ENCODE measurements around the gene CLSTN2. TPM values are rescaled to one million over a fixed set of nuclear protein-coding genes. Genes with fewer than 3 reads are reported as not detected.

Gene CLSTN2
- total RNA-seq, 1 experiment from 2014 or later: 0.68 TPM

DNA sequence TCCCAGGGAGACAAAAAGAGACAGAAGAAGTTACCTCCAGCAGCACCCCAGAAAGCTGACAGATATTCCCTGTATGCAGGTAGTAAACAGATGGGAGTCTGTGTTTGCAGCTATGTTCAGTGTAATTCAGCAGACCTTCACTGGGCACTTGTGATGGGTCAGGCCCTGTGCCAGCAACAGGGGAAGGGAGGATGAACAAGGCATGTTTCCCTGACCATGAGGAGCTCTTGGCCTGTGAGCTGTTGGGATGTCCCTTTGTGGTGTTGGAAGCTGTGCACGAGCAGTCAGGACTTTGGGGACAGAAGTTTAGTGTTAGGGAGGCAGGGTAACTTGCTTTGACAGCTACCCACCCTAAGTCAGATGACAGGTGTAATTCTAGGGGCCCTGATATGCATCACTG is 636.9 kb downstream of the CLSTN2 start:
- Histone ChIP-seq H3K9ac (ENCODE audit: extremely low read depth, insufficient read length, low read length) (no peak overlapping the region), H3K18ac (ENCODE audit: insufficient read length, low read depth, low read length) (peak overlapping the region; percentile 56), H2AK5ac (ENCODE audit: insufficient read length, low read length) (no peak overlapping the region), H4K8ac (replicated peaks; ENCODE audit: insufficient read length, low read depth, low read length) (no peak overlapping the region), H3K4ac (ENCODE audit: low read depth, low read length) (no peak overlapping the region), H2AFZ (ENCODE audit: low read length) (no peak overlapping the region), H3K9me3 (ENCODE audit: control insufficient read depth, low read depth, low read length) (no peaks in the 10 kb centered on the region), H2BK20ac (ENCODE audit: low read depth, low read length, poor library complexity, severe bottlenecking) (no peak overlapping the region), H2BK12ac (ENCODE audit: insufficient read length, low read depth, low read length) (no peak overlapping the region), H3K27me3 (ENCODE audit: insufficient read depth, low read length) (no peaks in the 10 kb centered on the region), H3K27ac (ENCODE audit: insufficient read length, low read depth, low read length) (no peak overlapping the region), H3K23me2 (ENCODE audit: insufficient read length, low read depth, low read length, poor library complexity, severe bottlenecking) (no peaks in the 10 kb centered on the region), H3K79me1 (ENCODE audit: insufficient read depth, low read depth, low read length, poor library complexity, severe bottlenecking) (no peaks in the 10 kb centered on the region), H2BK15ac (ENCODE audit: low read depth, low read length) (no peak overlapping the region), H3K23ac (ENCODE audit: insufficient read length, low read depth, low read length) (no peak overlapping the region), H4K91ac (ENCODE audit: insufficient read length, low read depth, low read length) (no peak overlapping the region), H3K56ac (ENCODE audit: insufficient read length, low read depth, low read length) (no peak overlapping the region), H4K5ac (ENCODE audit: insufficient read length, low read depth, low read length) (no peak overlapping the region), H4K20me1 (ENCODE audit: control insufficient read depth, insufficient read depth, insufficient read length) (no peaks in the 10 kb centered on the region), H3K14ac (ENCODE audit: insufficient read depth, low read length) (no peak overlapping the region), H3K79me2 (ENCODE audit: insufficient read depth, low read length) (no peaks in the 10 kb centered on the region), H3K4me1 (ENCODE audit: insufficient read depth, low read length) (no peaks in the 10 kb centered on the region), H3T11ph (ENCODE audit: low read length) (no peak overlapping the region), H2BK120ac (ENCODE audit: low read depth, low read length, poor library complexity, severe bottlenecking) (no peak overlapping the region), H2BK5ac (ENCODE audit: insufficient read length, low read length) (no peak overlapping the region), H3K4me2 (ENCODE audit: insufficient read depth, insufficient read length, low read length) (no peak overlapping the region)
- Mint-ChIP-seq H3K4me3 (no peak overlapping the region), H3K36me3 (ENCODE audit: insufficient read depth in 1 of 3, low read depth in 3 of 3) (no peaks in the 10 kb centered on the region), H3K9me3 (no peaks in the 10 kb centered on the region), H3K4me1 (0 out of 4 replicates have a peak, but pooled peaks cover 0 to 2% of the 10 kb centered on the region in 2 experiments), H3K27ac (no peak overlapping the region), H3K27me3 (ENCODE audit: low read depth) (no peaks in the 10 kb centered on the region; the same call in 1 of the 2 replicates)
- no peak for DNase-seq
- WGBS (ENCODE audit: extremely low coverage, insufficient read length, low lambda C conversion rate): no CpG with 5 or more reads among the region's 1 CpG
- TF ChIP-seq, protein P1, sequence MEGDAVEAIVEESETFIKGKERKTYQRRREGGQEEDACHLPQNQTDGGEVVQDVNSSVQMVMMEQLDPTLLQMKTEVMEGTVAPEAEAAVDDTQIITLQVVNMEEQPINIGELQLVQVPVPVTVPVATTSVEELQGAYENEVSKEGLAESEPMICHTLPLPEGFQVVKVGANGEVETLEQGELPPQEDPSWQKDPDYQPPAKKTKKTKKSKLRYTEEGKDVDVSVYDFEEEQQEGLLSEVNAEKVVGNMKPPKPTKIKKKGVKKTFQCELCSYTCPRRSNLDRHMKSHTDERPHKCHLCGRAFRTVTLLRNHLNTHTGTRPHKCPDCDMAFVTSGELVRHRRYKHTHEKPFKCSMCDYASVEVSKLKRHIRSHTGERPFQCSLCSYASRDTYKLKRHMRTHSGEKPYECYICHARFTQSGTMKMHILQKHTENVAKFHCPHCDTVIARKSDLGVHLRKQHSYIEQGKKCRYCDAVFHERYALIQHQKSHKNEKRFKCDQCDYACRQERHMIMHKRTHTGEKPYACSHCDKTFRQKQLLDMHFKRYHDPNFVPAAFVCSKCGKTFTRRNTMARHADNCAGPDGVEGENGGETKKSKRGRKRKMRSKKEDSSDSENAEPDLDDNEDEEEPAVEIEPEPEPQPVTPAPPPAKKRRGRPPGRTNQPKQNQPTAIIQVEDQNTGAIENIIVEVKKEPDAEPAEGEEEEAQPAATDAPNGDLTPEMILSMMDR (conservative IDR thresholded peaks at IDR 0.05): no peak

Measured in H9 (cell line).